HCEC 1CT (cell line): Measurements from ENCODE around the gene CCT8L2.
"Not testable (repeated sequence)": the region's sequence is repeated elsewhere in the genome, so short reads cannot be mapped to it uniquely, and the experiment has no call there.

Experiments
- DNase-seq: peaks from one replicate; pipeline ENCODE4 v3.0.0-alpha.2; 2017

The CCT8L2 gene

GRCh38 chr22:16592231-16592630, 379 bp downstream of the CCT8L2 start:
- DNase-seq, result not testable (repeated sequence)

GRCh38 chr22:16591136-16591535, 1.5 kb downstream of the CCT8L2 start:
- DNase-seq, result not testable (repeated sequence)

- no peak for DNase-seq
Observed at GRCh38 chr22:16586991-16587390, 5.6 kb downstream of the CCT8L2 start.

GRCh38 chr22:16586170-16586569, 6.4 kb downstream of the CCT8L2 start:
- DNase-seq, result no peak

GRCh38 chr22:16580872-16581271, 11.7 kb downstream of the CCT8L2 start:
- DNase-seq, result not testable (repeated sequence)

- not testable (repeated sequence) for DNase-seq
Observed at GRCh38 chr22:16569240-16569834, 23.3 kb downstream of the CCT8L2 start.

- no peak for DNase-seq
Observed at GRCh38 chr22:16568425-16568758, 24.2 kb downstream of the CCT8L2 start.

- DNase-seq, result not testable (repeated sequence)
Observed at GRCh38 chr22:16567617-16568424, 24.8 kb downstream of the CCT8L2 start.

GRCh38 chr22:16566421-16567151, 26.0 kb downstream of the CCT8L2 start:
- not testable (repeated sequence) for DNase-seq

- not testable (repeated sequence) for DNase-seq
Observed at GRCh38 chr22:16565585-16566420, 26.8 kb downstream of the CCT8L2 start.

GRCh38 chr22:16564837-16565584, 27.6 kb downstream of the CCT8L2 start:
- DNase-seq, result not testable (repeated sequence)

GRCh38 chr22:16563555-16564520, 28.8 kb downstream of the CCT8L2 start:
- DNase-seq, result no peak

GRCh38 chr22:16562711-16563554, 29.7 kb downstream of the CCT8L2 start:
- DNase-seq, result no peak

GRCh38 chr22:16561093-16561658, 31.4 kb downstream of the CCT8L2 start:
- DNase-seq, result not testable (repeated sequence)

GRCh38 chr22:16560651-16561050, 32.0 kb downstream of the CCT8L2 start:
- not testable (repeated sequence) for DNase-seq

- not testable (repeated sequence) for DNase-seq
Observed at GRCh38 chr22:16559996-16560395, 32.6 kb downstream of the CCT8L2 start.

GRCh38 chr22:16559056-16559955, 33.3 kb downstream of the CCT8L2 start:
- no peak for DNase-seq

GRCh38 chr22:16558376-16558945, 34.1 kb downstream of the CCT8L2 start:
- not testable (repeated sequence) for DNase-seq
